Karpas-422 (cell line): Measurements from ENCODE around the gene HSPG2. TPM values are rescaled to one million over a fixed set of nuclear protein-coding genes. Genes with fewer than 3 reads are reported as not detected.
"Not testable (repeated sequence)": the region's sequence is repeated elsewhere in the genome, so short reads cannot be mapped to it uniquely, and the experiment has no call there.

Source experiments
- DNase-seq: peaks from one replicate; pipeline ENCODE4 v3.0.0-alpha.2; 2015
- H2AFZ ChIP-seq: fragments of 200-600 bp; sonication (generic); 2 replicates; pipeline ENCODE4 v1.6.1; 2014; ENCODE audit warnings: antibody characterized with exemption, low read length, mixed read lengths
- H3K27ac ChIP-seq: fragments of 200-600 bp; sonication (generic); 2 replicates; pipeline ENCODE4 v1.5.1; 2014; ENCODE audit warnings: mild to moderate bottlenecking, low read length, moderate library complexity
- H3K27me3 ChIP-seq: fragments of 200-600 bp; sonication (generic); 2 replicates; pipeline ENCODE4 v1.6.1; 2014; ENCODE audit warnings: low read length, mixed read lengths
- H3K36me3 ChIP-seq: fragments of 200-600 bp; sonication (generic); 2 replicates; pipeline ENCODE4 v1.6.1; 2014; ENCODE audit warnings: low read length, mixed read lengths; ENCODE audit not compliant: insufficient read depth
- H3K4me1 ChIP-seq: fragments of 200-600 bp; sonication (generic); 2 replicates; pipeline ENCODE4 v1.6.1; 2014; ENCODE audit warnings: mild to moderate bottlenecking, low read length, mixed read lengths
- H3K4me2 ChIP-seq: fragments of 200-600 bp; sonication (generic); 2 replicates; pipeline ENCODE4 v1.6.1; 2014; ENCODE audit warnings: low read length, low read depth, mild to moderate bottlenecking; ENCODE audit not compliant: poor library complexity, severe bottlenecking
- H3K4me3 ChIP-seq: fragments of 200-600 bp; sonication (generic); 2 replicates; pipeline ENCODE4 v1.5.1; 2014; ENCODE audit warnings: mild to moderate bottlenecking, antibody characterized with exemption, low read length, mixed read lengths
- H3K79me2 ChIP-seq: fragments of 200-600 bp; sonication (generic); 2 replicates; pipeline ENCODE4 v1.6.1; 2014; ENCODE audit warnings: mild to moderate bottlenecking, low read length, mixed read lengths
- H3K9ac ChIP-seq: fragments of 200-600 bp; sonication (generic); 2 replicates; pipeline ENCODE4 v1.6.0; 2014; ENCODE audit warnings: low read length
- H3K9me2 ChIP-seq: fragments of 200-600 bp; sonication (generic), shearing (Covaris generic); replicated peaks from 2 replicates; pipeline ENCODE4 v1.6.0; 2014; ENCODE audit warnings: mild to moderate bottlenecking, low read length, moderate library complexity; ENCODE audit not compliant: insufficient read depth
- H3K9me3 ChIP-seq: fragments of 300-700, 200-600 bp; sonication (generic); 2 replicates; pipeline ENCODE4 v1.6.1; 2014; ENCODE audit warnings: low read length, mixed read lengths
- H4K20me1 ChIP-seq: fragments of 200-600 bp; sonication (generic); 2 replicates; pipeline ENCODE4 v1.6.1; 2014; ENCODE audit warnings: mild to moderate bottlenecking, antibody characterized with exemption, low read length, low read depth; ENCODE audit not compliant: insufficient read depth
- total RNA-seq: library from RNA; depleted of rRNA; stranded (reverse); fragments of >200 nt; shearing (Covaris generic); gene quantifications from 2 replicates; pipeline ENCODE4 v1.2.3, GENCODE V29; 2014; ENCODE audit warnings: low replicate concordance; rRNA removed

The HSPG2 gene
- total RNA-seq = under 0.01 TPM in 1 of 2 replicates, not detected in the other

GRCh38 chr1:21937034-21937371 lies at the start of gene HSPG2:
HSPG2 (minus strand) TSS chr1:21937310; CDS start chr1:21937217, 93 bp downstream.
- no peak within 1 kb of the TSS for H3K4me3 ChIP-seq
- H3K36me3 ChIP-seq = no peaks in the 10 kb centered on the region
- H3K27me3 ChIP-seq = no peaks in the 10 kb centered on the region
- no peak within 1 kb of the TSS; the same call in 1 of the 2 replicates for H2AFZ ChIP-seq
- no peaks in the 10 kb centered on the region for H3K9me3 ChIP-seq
- H3K4me1 ChIP-seq = peaks cover 3% of the 10 kb centered on the region
- no peaks in the 10 kb centered on the region for H3K79me2 ChIP-seq
- H3K9ac ChIP-seq = peak within 1 kb of the TSS; percentile 38
- no peak within 1 kb of the TSS for H3K27ac ChIP-seq
- no peaks in the 10 kb centered on the region for H3K9me2 ChIP-seq
- no peaks in the 10 kb centered on the region for H4K20me1 ChIP-seq
- peak within 1 kb of the TSS; percentile 32 for H3K4me2 ChIP-seq
- DNase-seq = no peak

DNA sequence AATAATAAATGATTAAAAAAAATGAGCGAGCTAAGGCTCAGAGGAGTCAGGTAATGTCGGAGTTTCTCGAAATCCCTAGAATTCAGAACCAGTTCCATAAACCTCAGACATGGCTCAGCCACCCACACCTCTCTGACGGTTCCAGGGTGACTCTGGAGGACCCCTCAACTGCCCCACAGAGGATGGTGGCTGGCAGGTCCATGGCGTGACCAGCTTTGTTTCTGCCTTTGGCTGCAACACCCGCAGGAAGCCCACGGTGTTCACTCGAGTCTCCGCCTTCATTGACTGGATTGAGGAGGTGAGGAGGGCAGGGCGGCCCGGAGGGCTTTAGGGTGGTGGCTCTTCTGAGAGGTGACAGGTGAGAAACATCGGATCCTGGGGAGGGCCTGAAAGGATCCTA lies 49.3 kb upstream of the HSPG2 start:
- not testable (repeated sequence) for H3K4me1 ChIP-seq, H3K27me3 ChIP-seq, H3K79me2 ChIP-seq

GRCh38 chr1:21985893-21986292 lies 48.8 kb upstream of the HSPG2 start:
- not testable (repeated sequence) for H3K9me3 ChIP-seq, H3K4me1 ChIP-seq, H3K9me2 ChIP-seq, DNase-seq, H2AFZ ChIP-seq, H4K20me1 ChIP-seq, H3K27ac ChIP-seq, H3K79me2 ChIP-seq, H3K27me3 ChIP-seq, H3K4me3 ChIP-seq, H3K9ac ChIP-seq, H3K4me2 ChIP-seq, H3K36me3 ChIP-seq

More for the DNA sequence above, 49.3 kb upstream of the HSPG2 start:
- not testable (repeated sequence) for H3K9me3 ChIP-seq, H3K9ac ChIP-seq, H3K27ac ChIP-seq, H3K4me3 ChIP-seq, H2AFZ ChIP-seq, H3K4me2 ChIP-seq, H3K36me3 ChIP-seq, H3K9me2 ChIP-seq, H4K20me1 ChIP-seq, DNase-seq

DNA sequence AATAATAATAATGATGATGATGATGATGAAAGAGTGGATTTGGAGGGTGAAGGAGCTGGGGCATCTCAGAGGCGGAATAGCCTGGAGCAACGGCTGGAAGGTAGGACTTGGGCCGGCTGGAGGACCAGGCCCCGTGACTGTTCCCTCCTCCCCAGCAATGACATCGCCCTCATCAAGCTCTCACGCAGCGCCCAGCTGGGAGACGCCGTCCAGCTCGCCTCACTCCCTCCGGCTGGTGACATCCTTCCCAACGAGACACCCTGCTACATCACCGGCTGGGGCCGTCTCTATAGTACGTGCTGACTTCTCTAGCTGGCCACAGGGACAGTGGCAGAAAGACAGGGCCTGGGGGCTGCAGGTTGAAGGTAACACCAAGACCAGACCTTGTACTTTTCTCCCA lies 46.4 kb upstream of the HSPG2 start:
- DNase-seq, H3K4me1 ChIP-seq, H3K79me2 ChIP-seq, H3K27ac ChIP-seq, H3K9ac ChIP-seq, H3K4me2 ChIP-seq, H3K27me3 ChIP-seq, H3K9me3 ChIP-seq, H3K4me3 ChIP-seq, H3K9me2 ChIP-seq, H2AFZ ChIP-seq, H4K20me1 ChIP-seq, H3K36me3 ChIP-seq: not testable (repeated sequence)

DNA sequence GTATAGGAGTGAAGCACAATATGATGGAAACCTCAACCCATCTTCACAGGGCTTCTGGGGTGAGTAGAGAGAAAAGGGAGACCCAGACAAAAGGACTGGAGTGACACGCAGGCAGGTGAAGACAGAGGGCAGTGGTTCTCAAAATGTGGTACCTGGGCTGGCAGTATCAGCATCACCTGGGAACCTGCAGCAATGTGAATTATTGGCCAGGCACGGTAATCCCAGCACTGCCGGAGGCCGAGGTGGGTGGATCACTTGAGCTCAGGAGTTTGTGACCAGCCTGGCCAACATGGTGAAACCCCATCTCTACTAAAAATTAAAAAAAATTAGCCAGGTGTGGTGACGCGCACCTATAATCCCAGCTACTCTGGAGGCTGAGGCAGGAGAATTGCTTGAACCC lies 45.0 kb upstream of the HSPG2 start:
- H3K27ac ChIP-seq, H3K4me3 ChIP-seq: not testable (repeated sequence)

DNA sequence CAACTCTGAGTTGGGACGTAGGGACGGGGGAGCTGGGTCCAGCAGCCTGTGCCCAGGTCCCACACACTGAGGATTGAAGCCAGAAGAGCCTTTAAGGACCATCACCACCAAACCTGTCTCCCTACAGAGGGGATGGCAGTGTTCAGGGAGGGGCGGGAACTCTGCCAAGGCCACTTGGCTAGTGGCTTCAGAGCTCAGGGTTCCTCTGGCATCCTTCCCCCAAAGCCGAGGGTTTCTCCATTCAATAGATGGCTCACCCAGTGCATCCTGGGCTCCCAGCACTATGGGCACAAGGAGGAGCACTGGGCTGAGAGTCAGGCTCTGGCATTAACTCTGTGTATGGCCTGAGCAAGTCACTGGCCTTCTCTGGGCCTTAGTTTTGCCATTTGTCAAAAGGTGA lies 44.1 kb upstream of the HSPG2 start:
- H3K9me3 ChIP-seq, H3K4me1 ChIP-seq, H3K27ac ChIP-seq, H3K9me2 ChIP-seq, H3K4me3 ChIP-seq, H2AFZ ChIP-seq, H3K36me3 ChIP-seq, H4K20me1 ChIP-seq, DNase-seq, H3K4me2 ChIP-seq, H3K79me2 ChIP-seq, H3K9ac ChIP-seq, H3K27me3 ChIP-seq: not testable (repeated sequence)

More for the DNA sequence above, 45.0 kb upstream of the HSPG2 start:
- H3K27me3 ChIP-seq, H3K4me1 ChIP-seq, DNase-seq, H2AFZ ChIP-seq, H4K20me1 ChIP-seq, H3K4me2 ChIP-seq, H3K36me3 ChIP-seq, H3K9me3 ChIP-seq, H3K9me2 ChIP-seq, H3K79me2 ChIP-seq, H3K9ac ChIP-seq: not testable (repeated sequence)

DNA sequence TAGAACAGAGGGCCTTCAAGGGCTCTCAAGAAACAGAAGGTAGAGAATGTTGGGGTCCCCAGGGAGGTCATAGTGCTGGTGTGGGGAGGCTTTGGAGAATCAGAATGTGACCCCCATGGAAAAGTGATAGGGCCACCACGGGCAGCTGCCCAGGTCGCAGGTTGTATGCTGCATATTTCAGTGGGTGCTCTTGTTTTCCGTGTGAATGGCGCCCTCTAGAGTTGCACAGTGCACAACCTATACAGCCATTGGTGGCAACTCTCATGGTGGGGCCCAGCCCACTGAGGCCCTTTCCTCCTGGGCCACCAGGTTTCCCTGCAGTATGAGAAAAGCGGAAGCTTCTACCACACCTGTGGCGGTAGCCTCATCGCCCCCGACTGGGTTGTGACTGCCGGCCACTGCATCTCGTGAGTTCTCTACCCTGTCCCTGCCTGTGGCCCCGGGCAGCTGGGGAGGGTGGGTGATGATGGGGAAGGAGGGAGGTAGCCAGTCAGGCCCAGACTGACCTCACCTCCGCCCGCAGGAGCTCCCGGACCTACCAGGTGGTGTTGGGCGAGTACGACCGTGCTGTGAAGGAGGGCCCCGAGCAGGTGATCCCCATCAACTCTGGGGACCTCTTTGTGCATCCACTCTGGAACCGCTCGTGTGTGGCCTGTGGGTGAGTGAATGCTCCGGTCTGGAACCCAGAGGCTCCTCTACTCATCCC lies 43.6 kb upstream of the HSPG2 start:
- not testable (repeated sequence) for H3K27me3 ChIP-seq, DNase-seq, H4K20me1 ChIP-seq, H2AFZ ChIP-seq, H3K9ac ChIP-seq, H3K4me2 ChIP-seq, H3K27ac ChIP-seq, H3K4me3 ChIP-seq, H3K9me2 ChIP-seq, H3K9me3 ChIP-seq, H3K79me2 ChIP-seq, H3K4me1 ChIP-seq, H3K36me3 ChIP-seq

DNA sequence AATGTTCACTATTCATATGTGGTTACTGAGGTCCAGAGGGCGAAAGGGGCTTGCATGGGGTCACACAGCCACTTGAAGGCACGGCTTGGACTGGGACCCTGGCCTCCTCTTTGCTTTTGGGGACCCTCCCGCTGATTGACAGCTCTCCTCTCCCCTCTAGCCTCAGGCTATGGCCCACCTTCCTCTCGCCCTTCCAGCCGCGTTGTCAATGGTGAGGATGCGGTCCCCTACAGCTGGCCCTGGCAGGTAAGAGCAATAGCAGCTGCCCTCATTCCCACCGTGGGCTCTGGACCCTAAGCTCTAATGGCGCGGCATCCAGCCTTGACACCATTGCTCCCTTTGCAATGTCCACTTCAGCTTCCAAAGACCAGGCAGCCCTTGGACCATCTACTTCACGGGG lies 41.1 kb upstream of the HSPG2 start:
- H3K9me3 ChIP-seq, H3K36me3 ChIP-seq, H3K27me3 ChIP-seq, H3K4me2 ChIP-seq, H3K79me2 ChIP-seq, DNase-seq, H3K9ac ChIP-seq, H4K20me1 ChIP-seq, H3K9me2 ChIP-seq, H3K4me3 ChIP-seq, H2AFZ ChIP-seq, H3K4me1 ChIP-seq, H3K27ac ChIP-seq: not testable (repeated sequence)
